Measurements from ENCODE around the gene MIR17HG.

- TF ChIP-seq CTCF (IDR thresholded peaks at IDR 0.05; ENCODE audit: insufficient read depth, low read length, poor library complexity, severe bottlenecking) (no peak), EZH2phosphoT487 (conservative IDR thresholded peaks at IDR 0.05; ENCODE audit: low read length) (no peak)
Observed at GRCh38 chr13:91399189-91400062, 51.9 kb downstream of the MIR17HG start.

Measured in SU-DHL-6 (cell line).